Esophagus mucosa (tissue), 1 donor: ENCODE data around the gene CALCR. TPM values are rescaled to one million over a fixed set of nuclear protein-coding genes. Genes with fewer than 3 reads are reported as not detected.

Experiments
- ATAC-seq: fragments of 200-7000 bp; cut with Tn5 transposase; one replicate; pipeline ENCODE4 v1.9.1; 2020
- total RNA-seq: library from RNA; stranded (reverse); gene quantifications from one replicate; pipeline ENCODE4 v1.2.4, GENCODE V29; 2023
- donor health status: DM: yes; HTN: yes; CAD: no.

Gene CALCR
- total RNA-seq, 1 donor from 2014 or later = not detected

DNA sequence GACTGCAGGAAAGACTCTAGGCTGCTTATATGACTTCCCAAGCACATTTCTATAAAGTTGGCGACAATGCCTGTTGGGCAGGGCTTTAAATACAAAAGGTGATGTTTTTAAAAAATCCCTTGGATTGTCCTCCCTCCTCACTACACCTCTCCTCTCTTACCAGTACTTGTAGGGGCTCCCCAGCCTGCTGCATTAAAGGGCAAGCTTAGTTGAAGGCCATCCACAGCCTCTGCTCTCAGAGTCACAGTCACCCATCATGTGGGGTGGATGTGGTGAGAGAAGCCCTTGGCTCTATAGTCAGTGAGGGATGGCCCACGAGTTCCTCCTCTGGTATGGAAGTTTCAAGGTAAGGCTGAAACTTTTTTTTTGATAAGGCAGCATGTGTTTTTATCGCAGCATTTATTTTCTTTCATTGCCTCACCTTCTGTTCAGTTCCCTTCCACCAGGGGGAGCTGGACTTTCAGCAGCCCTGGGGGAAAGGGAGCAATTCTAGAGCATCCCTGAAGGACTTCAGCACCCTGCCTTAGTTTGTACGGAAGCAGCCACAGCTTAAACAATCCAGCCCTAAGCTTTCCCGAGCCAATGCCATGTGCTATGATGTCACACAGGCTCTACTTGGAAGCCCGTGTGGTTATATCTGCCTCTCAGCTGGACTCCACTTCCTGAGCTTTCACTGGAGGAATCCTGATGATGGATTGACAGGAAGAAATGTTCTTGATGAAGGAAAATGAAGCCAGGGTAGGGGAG, 131.9 kb downstream of the CALCR start:
- ATAC-seq = peak; percentile 43

- no peak for ATAC-seq
Observed at GRCh38 chr7:93435791-93436190, 138.7 kb downstream of the CALCR start.

DNA sequence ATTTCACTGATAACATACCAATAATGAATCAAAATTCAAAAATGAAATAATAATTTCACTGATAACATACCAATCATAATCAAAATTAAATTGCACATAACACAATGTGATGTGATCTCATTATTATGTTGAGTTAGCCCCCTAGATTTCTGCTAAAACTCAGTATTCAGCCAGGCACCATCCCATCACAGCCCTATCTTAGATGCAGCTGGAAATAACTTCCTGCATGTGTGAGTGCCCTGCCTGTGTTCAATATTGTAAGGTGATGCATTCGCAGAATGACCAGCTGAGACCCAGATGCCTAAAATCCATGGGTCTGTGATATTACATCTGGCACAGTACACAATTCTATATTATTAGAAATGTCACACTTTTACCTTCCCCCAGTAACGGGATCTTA, 142.4 kb downstream of the CALCR start:
- no peak for ATAC-seq

DNA sequence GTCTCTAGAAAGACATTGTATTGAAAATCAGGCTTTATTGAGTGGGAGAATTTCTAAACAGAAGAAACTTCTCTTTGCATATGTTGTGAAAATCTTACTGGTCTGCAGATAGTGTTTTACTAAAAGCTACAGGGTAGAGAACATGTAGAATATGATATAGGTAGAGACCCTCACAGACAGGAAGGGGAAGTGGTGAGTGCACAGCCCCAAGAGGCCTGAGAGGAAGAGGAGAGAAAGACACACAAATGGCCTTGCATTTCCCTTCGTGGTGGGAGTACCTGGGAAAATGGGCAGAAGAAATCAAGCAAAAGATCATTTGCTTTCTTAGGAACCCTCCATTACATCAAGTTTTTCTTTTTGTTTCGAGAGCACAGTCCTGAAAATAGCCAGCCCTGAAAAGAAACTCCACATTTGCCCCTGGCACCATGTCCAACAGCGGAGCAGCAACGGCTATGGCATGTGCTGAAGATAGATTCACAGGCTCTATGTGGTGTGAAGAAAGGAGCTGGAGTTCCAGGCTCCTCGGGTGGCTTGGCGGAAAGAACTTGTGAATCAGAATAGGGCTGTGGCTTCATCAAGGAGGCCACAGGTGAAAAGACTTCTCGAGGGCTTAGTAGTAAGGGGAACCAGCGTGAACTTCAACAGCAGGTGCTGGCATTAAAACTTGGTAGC, 143.5 kb downstream of the CALCR start:
- no peak for ATAC-seq

DNA sequence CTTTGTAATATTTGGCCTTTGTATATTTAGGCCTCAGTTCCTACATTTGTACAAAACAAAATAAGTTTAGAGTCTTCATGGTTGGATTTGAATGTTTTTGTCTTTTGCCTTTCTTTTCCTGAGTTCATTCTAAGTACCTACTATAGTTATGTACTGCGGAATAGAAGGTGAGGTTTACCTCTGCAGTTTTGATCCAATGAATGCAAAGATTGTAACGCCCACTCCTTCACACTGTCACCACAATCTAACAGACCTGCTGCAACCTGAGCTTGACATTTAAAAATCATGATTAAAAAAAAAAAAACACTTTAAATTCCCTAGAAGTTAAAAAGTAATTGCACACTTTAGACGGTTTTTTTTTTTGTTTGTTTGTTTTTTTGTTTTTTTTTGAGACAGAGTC, 145.0 kb downstream of the CALCR start:
- ATAC-seq = no peak

- ATAC-seq = no peak
Observed at GRCh38 chr7:93427107-93427506, 147.4 kb downstream of the CALCR start.

- no peak for ATAC-seq
Observed at GRCh38 chr7:93426155-93426696, 148.3 kb downstream of the CALCR start.

DNA sequence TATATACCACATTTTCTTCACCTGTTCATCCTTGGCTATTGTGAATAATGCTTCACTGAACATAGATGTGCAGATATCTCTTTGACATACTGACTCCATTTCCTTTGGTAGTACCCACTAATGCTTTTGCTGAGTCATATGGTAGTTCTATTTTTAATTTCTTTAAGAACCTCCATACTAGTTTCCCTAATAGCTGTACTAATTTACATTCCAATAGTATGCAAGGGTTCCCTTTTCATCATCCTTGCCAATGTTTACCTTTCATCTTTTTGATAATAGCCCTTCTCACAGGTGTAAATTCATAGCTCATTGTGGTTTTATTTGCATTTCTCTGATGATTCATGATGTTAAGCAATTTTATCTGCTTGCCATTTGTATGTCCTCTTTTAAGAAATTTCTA, 159.9 kb downstream of the CALCR start:
- ATAC-seq = no peak

DNA sequence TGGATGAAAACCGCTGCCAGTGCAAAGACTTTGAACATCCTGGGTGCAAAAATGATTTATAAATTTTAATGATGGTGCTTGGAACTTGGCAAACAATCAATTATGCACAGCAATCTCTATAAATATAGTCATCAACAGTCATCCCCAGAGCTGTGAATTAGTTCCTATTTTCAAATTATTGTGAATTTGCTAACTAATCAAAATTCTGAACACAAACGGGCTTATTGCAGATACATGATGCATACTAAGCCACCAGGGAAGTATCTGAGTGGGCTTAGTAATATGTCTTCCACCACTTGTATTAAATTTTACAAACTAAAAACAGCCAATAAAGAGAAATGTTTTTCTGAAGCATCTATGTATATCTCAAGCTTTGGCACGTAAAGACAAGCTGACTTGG, 165.2 kb downstream of the CALCR start:
- ATAC-seq = no peak

DNA sequence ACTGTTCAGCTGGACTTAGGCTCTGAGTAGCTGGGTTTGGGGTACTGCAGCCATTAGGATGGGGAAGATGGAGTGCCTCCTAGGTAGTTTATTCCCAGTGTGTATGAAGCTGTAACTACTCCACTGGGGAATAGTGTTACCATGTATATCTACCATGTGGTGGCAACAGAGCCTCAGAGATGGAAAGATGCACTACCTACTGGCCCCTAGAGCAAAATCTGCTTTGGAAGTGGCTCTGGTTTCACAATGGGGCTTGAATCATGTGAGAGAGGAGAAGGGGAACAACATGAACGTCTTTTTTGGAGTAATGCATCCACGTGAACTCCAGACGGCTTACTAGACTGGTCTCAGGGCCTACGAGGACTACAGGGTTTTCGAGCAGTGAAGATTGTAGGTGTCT, 167.3 kb downstream of the CALCR start:
- ATAC-seq = no peak

- no peak for ATAC-seq
Observed at GRCh38 chr7:93402944-93403343, 171.6 kb downstream of the CALCR start.

DNA sequence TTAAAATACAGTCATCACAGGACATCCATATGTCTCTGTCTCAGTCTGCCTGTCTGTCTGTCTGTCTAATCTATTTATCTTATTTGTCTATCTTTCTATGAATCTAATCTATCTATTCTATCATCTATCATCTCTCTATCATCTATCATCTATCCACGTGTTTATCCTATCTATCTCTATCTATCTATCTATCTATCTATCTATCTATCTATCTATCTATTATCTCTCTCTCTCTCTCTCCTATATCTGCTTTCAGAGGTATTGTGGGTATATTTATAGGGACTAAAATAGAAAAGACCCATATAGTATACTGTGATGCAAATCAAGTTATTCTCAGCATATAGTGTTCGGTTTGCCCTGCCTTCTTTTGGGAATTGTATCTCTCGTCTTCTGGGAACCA, 174.9 kb downstream of the CALCR start:
- no peak for ATAC-seq

DNA sequence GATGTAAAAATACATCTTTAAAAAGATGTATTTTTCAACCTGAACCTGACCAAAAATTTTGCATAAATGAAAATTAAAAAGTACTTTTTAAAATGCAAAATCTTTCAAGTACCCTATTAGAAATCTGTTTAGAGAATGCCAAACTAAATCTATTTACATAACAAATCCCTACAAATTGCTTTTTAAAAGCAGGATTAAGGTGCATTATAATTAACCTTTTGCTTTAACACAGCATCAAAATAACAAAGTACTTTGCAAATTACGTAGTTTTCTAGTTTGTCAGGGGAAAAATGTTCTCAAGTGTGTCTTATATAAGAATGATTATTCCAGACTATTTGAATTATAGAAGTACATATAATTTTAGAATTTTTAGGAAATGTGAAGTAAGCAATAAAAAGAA, 181.5 kb downstream of the CALCR start:
- ATAC-seq = no peak

DNA sequence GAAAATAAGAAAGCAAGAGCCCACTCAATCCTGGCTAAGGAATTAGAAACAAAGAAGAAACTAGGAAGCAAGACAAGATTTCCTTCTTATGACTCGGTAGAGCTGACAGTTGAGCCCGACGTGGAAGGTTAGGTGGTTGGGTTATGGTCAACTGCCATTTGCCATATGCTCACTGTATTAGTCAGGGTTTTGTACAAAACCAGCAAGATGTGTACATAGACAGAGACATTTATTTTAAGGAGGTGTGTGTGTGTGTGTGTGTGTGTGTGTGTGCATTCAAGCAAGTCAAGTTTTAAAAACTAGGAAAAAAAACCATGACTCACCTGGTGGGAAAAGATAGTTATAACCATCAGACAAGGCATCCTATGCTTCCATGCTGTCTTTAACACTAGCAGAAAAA, 183.9 kb downstream of the CALCR start:
- ATAC-seq = no peak

DNA sequence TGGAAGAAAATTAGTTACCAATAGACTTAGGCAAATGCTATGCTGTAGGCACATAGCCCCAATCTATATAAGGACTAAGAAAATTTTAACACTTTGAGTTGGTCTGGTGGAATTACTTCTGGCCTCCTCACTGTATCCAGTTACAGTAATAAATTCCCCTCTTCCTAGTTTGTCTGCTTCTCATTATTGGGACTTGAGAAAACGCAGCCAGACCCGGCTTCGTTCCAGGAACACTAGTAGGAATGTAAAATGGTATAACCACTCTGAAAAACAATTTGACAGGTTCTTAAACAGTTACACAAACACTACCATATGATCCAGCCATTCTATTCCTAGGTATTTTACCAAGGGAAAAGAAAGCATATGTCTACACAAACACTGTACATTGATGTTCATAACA, 192.2 kb downstream of the CALCR start:
- ATAC-seq = no peak

DNA sequence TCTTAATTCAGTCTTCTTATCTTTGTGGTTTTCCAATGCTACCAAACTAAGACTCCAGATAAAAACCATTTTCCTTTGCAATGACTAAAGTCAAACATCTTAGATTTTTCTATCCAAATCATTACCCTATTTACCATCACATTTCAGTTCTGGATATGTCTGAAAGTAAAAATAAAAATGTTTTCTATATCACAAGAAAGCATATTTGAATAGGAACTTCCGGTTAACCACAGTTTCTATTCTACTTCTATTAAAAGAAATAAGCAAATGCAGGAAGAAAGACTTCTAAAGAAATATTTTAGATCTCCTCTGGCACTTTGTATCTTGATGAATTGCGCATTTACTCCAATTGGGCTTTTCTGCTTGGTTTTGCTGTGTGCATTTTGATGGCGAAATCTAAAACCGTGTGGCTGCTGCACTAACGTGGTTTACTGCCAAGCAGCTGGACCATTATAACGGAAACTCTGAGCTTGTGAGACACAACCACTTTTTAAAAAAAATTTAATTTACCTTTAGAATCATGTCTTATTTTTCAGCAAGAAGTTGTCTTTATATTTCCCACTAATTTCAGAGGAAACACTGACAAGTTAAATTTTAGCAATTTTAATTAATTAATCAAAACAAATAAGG, 196.3 kb downstream of the CALCR start:
- no peak for ATAC-seq

GRCh38 chr7:93375603-93376002, 198.9 kb downstream of the CALCR start:
- no peak for ATAC-seq
